Hepatic stellate cell (primary cell): ENCODE results near the gene GASK1B.

Source experiments
- DNase-seq: peaks from one replicate; pipeline ENCODE4 v3.0.0; 2011; ENCODE audit warnings: low spot score

Gene GASK1B

GRCh38 chr4:158186815-158187214 is 14.0 kb upstream of the GASK1B start:
- DNase-seq = no peak

DNA sequence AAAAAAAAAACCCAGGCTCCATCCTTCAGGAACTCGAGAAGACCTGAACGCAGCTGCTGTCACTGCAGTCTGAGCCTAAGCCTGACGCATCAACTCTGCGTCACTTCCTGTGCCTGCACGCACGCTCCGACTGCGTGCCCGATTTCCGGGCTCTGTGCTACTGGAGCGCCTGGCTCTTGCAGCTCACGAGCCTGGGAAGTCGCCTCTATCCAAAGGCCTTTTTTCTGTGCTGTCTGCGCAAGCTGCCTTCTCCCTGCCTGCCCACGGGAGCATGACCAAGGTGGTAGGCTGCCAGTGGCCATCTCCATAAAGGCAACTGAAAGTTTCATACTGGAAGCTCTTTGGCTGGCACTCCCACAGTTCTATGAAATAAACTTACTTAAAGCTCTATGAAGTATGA is 9.9 kb upstream of the GASK1B start:
- no peak for DNase-seq

- no peak for DNase-seq
Measured at GRCh38 chr4:158181906-158182305, 9.1 kb upstream of the GASK1B start.

- DNase-seq = no peak
Measured at GRCh38 chr4:158179465-158179864, 6.6 kb upstream of the GASK1B start.

DNA sequence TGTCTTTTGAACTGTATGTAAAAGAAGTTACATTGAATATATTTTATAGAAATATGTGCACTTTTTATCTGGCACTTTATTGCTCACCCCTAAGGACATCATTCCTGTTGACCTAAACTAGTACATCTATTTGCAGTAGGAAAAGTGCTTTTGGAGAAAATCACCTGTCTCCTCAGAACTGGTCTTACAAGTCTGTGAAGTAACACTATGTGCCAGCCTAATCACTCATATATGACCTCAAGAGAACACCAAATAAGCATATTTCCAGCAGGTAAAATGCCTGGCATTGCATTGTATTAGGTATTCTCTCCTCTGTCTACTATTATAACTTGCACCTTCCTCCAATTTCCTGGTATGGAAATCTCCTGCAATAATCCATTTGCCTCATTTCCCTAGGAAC is 4.0 kb upstream of the GASK1B start:
- DNase-seq = no peak

DNA sequence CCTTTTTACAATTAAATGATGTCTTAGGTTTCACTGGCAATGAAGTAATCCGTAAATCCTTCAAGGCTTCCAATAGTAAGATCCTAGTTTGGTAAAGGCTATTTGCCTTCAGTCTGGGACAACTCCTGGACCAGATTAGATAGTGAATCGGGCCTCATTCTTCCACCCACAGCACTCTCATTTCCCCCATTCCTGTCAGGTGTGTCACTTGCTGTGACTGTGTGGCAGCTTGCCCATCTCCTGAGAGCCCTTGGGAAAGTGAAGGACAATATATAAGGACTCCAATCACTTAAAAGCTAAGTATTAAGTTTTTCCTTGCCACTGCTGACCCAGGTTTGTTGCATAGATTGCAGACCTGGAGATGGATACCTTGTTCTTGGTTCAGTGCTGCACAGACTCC is 3.3 kb upstream of the GASK1B start:
- DNase-seq = no peak

GRCh38 chr4:158170691-158171561 is 1.9 kb downstream of the GASK1B start:
- DNase-seq = no peak

- DNase-seq = no peak
Measured at GRCh38 chr4:158169931-158170690, 2.7 kb downstream of the GASK1B start.

GRCh38 chr4:158169506-158169905 is 3.3 kb downstream of the GASK1B start:
- no peak for DNase-seq

DNA sequence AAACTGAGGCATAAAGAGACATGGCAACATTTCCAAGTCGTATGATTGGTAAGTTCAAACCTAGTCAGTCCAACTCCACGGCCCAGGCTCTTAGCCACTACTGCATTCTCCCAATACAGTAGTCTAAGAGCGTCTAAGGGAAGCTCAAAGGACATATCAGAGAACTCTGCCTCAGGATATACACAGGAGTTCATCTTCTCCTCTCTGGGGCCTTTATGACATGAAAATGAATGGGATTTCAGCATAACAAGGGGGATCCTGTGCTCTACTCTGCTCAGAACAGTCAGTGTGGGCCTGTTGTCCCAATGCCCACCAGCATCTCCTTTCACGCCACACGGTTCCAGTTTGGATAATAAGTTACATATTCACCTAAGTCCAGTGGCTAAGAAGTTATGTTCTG is 4.2 kb downstream of the GASK1B start:
- DNase-seq = no peak

DNA sequence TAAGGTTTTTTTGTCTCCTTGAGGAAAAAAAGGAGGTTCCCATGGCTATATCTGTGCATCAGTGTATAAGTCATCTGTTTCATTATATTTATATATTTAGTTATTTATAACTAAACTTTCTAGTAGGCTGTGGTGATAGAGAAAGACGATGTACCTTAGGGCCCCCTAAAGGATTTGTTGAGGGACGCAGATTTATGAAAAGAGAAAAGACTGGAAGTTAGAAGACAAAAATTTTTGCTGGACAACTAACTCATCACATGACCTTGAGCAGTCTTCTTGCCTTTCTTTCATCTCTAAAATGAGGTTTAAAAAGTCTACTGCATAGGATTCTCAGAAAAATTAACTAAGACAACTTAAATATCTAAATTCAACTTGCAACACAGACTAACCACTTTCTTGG is 6.1 kb downstream of the GASK1B start:
- no peak for DNase-seq

- no peak for DNase-seq
Measured at GRCh38 chr4:158164768-158165213, 8.0 kb downstream of the GASK1B start.

- DNase-seq = no peak
Measured at GRCh38 chr4:158163941-158164767, 8.7 kb downstream of the GASK1B start.

DNA sequence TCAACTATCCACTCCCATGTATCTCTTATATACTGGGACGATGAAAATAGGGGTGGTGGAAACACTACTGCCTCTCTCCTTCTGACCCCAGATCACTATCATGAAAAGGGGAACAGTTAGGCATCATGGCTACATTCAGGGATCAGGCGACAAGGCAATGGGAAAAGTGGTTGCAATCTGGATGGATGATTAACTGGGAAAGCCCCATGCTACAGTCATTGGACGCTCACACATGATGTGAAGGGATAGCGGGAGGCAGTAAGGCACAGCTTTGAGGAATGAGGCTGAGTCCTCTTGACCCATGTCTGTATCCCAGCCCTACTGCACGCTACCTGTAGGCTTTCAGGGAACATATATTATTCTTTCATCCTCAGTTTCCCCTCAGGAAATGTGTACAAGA is 10.2 kb downstream of the GASK1B start:
- no peak for DNase-seq

DNA sequence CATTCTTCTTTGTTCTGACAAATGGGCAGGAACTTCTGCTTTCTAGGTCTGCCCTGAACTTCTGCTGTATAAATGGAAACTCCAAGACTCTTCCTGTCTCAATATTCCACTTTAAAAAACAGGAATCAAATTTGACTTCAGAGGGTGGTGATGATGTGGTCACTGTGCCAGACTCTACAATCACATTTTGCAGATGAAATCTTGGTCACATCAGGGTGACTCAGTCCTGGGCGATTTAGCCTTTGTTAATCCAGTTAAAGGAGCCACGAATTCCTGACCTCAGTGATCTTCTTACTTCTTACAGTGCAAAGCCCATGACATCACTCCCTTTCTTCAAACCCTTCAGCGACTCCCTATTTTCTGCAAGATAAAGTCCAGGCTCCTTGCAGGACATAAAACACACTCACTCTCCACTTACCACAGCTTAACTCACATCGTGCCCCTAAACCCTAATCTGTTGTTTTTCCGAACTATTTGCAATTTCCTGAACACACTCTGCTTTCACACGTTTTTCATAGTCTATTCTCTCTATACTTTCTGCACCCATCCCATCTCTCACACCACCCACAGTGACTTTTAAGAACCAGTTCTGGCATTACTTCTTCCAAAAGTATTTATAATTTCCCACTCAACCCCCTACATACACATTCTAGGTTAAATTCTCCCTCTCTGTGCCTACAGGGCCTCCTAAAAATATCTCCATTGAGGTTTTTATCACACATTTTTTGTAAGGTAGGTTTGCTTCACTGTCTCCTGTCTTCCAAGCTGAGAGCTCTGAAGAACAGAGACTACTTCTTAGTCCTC is 11.1 kb downstream of the GASK1B start:
- DNase-seq = peak; percentile 64

DNA sequence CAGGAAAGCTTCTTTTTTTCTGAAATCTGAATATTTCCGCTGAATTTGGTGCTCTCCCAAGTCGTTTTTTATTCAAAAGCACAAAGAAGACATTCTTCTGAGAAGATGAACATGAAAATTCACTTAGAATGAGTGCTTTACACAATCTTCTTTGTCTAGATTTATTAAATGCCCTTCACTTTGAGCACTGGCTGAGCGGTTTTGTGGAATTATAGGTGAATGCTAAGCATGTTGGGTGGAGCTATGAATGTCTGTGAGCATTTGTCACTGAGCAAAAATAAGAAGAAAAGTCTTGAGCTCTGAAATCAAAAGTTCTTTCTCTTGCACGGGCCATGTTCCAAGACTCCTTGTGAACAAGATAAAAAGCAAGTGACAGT is 13.1 kb downstream of the GASK1B start:
- no peak for DNase-seq

GRCh38 chr4:158159054-158159717 is 13.6 kb downstream of the GASK1B start:
- DNase-seq = no peak

GRCh38 chr4:158157412-158157811 is 15.4 kb downstream of the GASK1B start:
- DNase-seq = no peak

GRCh38 chr4:158155656-158156356 is 17.0 kb downstream of the GASK1B start:
- DNase-seq = no peak

DNA sequence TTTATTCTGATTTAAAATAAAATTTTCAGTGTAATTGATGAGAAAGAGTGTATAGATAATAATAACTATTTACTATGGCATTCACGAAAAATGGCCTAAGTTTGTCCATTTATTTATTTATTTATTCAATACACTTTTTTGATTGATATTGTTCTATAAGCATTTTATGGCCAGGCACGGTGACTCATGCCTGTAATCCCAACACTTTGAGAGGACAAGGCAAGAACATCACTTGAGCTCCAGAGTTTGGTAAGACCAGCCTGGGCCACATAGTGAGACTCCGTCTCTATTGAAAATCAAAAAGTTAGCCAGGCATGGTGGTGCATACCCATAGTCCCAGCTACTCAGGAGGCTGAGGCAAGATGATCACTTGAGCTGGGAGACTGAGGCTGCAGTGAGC is 25.7 kb downstream of the GASK1B start:
- DNase-seq = no peak
